GM23338 (cell line): ENCODE results near the gene DCAF17.

Source experiments
- CREB1 ChIP-seq: fragments of 250-450 bp; sonication (Bioruptor Pico); IDR thresholded peaks from 2 replicates; pipeline ENCODE4 v1.5.0; 2020; ENCODE audit warnings: low read depth, mild to moderate bottlenecking, moderate library complexity
- CTCF ChIP-seq, 2 experiments: fragments of 200-600 bp in 1 of 2; sonication (generic) in 1 of 2; conservative IDR thresholded peaks; 2 replicates each; pipeline versions ENCODE4 v1.5.1 to v1.6.1; 2016 to 2017; ENCODE audit warnings: antibody characterized with exemption in 2 of 2, low read depth in 2 of 2, mild to moderate bottlenecking in 2 of 2, moderate library complexity in 1 of 2
- ETS1 ChIP-seq: IDR thresholded peaks from 2 replicates; pipeline ENCODE4 v1.6.1; 2016; ENCODE audit warnings: antibody characterized with exemption
- EZH2 ChIP-seq: fragments of 200-600 bp; sonication (generic); IDR thresholded peaks from one replicate; pipeline ENCODE4 v1.8.0; 2017; ENCODE audit warnings: antibody characterized with exemption, mild to moderate bottlenecking, low read depth; ENCODE audit not compliant: unreplicated experiment
- EZH2phosphoT487 ChIP-seq: fragments of 200-600 bp; sonication (generic); IDR thresholded peaks from one replicate; pipeline ENCODE4 v1.8.1; 2018; ENCODE audit warnings: antibody characterized with exemption; ENCODE audit not compliant: unreplicated experiment
- JUNB ChIP-seq: IDR thresholded peaks from one replicate; pipeline ENCODE4 v1.6.1; 2016; ENCODE audit warnings: antibody characterized with exemption; ENCODE audit not compliant: unreplicated experiment
- NANOG ChIP-seq: IDR thresholded peaks from 2 replicates; pipeline ENCODE4 v1.6.1; 2016; ENCODE audit warnings: antibody characterized with exemption, borderline replicate concordance
- POLR2AphosphoS5 ChIP-seq: IDR thresholded peaks from 2 replicates; pipeline ENCODE4 v1.6.1; 2016; ENCODE audit warnings: antibody characterized with exemption, low read depth
- REST ChIP-seq: IDR thresholded peaks from one replicate; pipeline ENCODE4 v1.6.1; 2018; ENCODE audit warnings: antibody characterized with exemption; ENCODE audit not compliant: unreplicated experiment
- STAT1 ChIP-seq: IDR thresholded peaks from one replicate; pipeline ENCODE4 v1.6.1; 2016; ENCODE audit warnings: antibody characterized with exemption; ENCODE audit not compliant: unreplicated experiment
- ZNF114 ChIP-seq: fragments of 250-450 bp; sonication (Bioruptor Pico); IDR thresholded peaks from 2 replicates; pipeline ENCODE4 v1.5.0; 2020; ENCODE audit warnings: mild to moderate bottlenecking, moderate library complexity
- ZNF331 ChIP-seq: fragments of 250-450 bp; sonication (Bioruptor Pico); IDR thresholded peaks from 2 replicates; pipeline ENCODE4 v1.5.0; 2020; ENCODE audit warnings: low read depth, mild to moderate bottlenecking, moderate library complexity
- ZNF462 ChIP-seq: fragments of 250-450 bp; sonication (Bioruptor Pico); IDR thresholded peaks from 2 replicates; pipeline ENCODE4 v1.5.0; 2020; ENCODE audit warnings: mild to moderate bottlenecking, moderate library complexity

GRCh38 chr2:171411214-171411613 is 22.8 kb upstream of the DCAF17 start:
- TF ChIP-seq CTCF (conservative IDR thresholded peaks at IDR 0.05; ENCODE audit: low read depth in 2 of 2) (no peak), REST (no peak), POLR2AphosphoS5 (no peak), EZH2phosphoT487 (no peak), ETS1 (no peak), EZH2 (no peak), CREB1 (no peak), ZNF462 (no peak), JUNB (no peak), ZNF331 (CRISPR knock-in tag) (no peak), STAT1 (no peak), NANOG (no peak), ZNF114 (no peak)
